ENCODE data around the gene SECISBP2L. TPM values are rescaled to one million over a fixed set of nuclear protein-coding genes. Genes with fewer than 3 reads are reported as not detected.

The SECISBP2L gene, protein sequence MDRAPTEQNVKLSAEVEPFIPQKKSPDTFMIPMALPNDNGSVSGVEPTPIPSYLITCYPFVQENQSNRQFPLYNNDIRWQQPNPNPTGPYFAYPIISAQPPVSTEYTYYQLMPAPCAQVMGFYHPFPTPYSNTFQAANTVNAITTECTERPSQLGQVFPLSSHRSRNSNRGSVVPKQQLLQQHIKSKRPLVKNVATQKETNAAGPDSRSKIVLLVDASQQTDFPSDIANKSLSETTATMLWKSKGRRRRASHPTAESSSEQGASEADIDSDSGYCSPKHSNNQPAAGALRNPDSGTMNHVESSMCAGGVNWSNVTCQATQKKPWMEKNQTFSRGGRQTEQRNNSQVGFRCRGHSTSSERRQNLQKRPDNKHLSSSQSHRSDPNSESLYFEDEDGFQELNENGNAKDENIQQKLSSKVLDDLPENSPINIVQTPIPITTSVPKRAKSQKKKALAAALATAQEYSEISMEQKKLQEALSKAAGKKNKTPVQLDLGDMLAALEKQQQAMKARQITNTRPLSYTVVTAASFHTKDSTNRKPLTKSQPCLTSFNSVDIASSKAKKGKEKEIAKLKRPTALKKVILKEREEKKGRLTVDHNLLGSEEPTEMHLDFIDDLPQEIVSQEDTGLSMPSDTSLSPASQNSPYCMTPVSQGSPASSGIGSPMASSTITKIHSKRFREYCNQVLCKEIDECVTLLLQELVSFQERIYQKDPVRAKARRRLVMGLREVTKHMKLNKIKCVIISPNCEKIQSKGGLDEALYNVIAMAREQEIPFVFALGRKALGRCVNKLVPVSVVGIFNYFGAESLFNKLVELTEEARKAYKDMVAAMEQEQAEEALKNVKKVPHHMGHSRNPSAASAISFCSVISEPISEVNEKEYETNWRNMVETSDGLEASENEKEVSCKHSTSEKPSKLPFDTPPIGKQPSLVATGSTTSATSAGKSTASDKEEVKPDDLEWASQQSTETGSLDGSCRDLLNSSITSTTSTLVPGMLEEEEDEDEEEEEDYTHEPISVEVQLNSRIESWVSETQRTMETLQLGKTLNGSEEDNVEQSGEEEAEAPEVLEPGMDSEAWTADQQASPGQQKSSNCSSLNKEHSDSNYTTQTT
- total RNA-seq = 10 to 100 TPM; 27.7 to 63.2 (median 33.2) TPM

DNA sequence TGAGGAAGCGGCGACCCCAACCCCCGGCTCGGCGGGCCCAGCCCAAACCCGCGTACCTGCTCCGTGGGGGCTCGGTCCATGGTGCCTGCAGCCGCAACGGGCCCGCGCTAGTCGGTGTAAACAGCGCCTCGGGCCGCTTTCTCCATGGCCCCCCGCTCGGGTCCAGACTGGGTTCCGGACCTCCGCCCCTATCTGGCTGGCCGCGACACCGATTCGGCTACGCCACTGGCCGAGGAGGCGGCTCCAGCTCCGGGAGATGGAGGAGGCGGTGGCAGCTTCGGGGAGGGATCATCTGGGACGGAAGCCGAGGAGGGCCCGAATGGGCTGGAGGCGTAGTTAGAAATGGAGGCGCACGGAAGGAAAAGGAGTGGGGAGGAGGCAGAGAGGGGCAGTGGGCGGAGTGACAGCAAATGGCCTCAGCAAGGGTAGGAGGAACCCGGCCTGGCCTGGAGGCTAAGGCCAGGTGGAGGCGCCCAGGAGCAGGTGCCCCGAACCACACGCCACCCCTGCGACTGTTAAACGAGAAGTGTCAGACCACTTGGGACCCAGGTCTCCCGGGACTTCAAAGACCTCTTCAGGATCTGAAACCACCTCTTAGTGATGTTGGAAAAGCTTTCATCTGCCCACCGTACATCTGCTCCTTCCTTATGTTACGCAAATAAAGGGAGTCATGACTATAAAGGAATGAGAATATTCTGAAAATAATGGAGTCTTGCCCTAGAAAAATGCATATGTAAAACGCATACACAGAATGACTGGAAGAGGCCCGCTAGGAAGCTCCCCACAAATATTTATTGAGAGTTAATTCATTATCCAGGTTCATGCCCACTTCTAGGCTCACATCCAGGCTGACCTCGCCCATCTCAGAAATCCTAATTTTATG lies at the start of gene SECISBP2L:
Gene SECISBP2L, minus strand, starts transcription at position 227 of the 883 bp plus-strand sequence. Its CDS starts 147 bp downstream, at position 80.
- intact Hi-C loops (cut with DNase I; ENCODE audit: low total_unique reads) (no loop called here), in situ Hi-C loops (cut with MboI; ENCODE audit: low pct_ligation_motif_present in 1 of 4, low pct_unique_long_range_greater_than_20kb in 1 of 4, low sequenced_read_pairs in 3 of 4) (no loop called here)
- peak within 1 kb of the TSS; percentile 79 to 99 (median 89) for H3K4me3 ChIP-seq
- 4 to 38% methylated on average over 2 to 50 of the region's 50 CpGs for WGBS, 2 donors (ENCODE audit: low coverage in 1 of 2)
- H3K36me3 ChIP-seq = no peaks in the 10 kb centered on the region
- peaks cover 6 to 40% (median 22%) of the 10 kb centered on the region in 4 donors for H3K4me1 ChIP-seq
- no peaks in the 10 kb centered on the region for H3K9me3 ChIP-seq
- no peaks in the 10 kb centered on the region for H3K27me3 ChIP-seq
- DNase-seq = peak; percentile 95
- peak within 1 kb of the TSS; percentile 90 to 93 (median 92) for H3K27ac ChIP-seq
- TF ChIP-seq POLR2A (IDR thresholded peaks at IDR 0.05) (peak; percentile 92), POLR2AphosphoS5 (IDR thresholded peaks at IDR 0.05) (peak; percentile 93 to 97 (median 96)), EP300 (IDR thresholded peaks at IDR 0.05; ENCODE audit: low read depth) (no peak)
- TF ChIP-seq, protein P1, sequence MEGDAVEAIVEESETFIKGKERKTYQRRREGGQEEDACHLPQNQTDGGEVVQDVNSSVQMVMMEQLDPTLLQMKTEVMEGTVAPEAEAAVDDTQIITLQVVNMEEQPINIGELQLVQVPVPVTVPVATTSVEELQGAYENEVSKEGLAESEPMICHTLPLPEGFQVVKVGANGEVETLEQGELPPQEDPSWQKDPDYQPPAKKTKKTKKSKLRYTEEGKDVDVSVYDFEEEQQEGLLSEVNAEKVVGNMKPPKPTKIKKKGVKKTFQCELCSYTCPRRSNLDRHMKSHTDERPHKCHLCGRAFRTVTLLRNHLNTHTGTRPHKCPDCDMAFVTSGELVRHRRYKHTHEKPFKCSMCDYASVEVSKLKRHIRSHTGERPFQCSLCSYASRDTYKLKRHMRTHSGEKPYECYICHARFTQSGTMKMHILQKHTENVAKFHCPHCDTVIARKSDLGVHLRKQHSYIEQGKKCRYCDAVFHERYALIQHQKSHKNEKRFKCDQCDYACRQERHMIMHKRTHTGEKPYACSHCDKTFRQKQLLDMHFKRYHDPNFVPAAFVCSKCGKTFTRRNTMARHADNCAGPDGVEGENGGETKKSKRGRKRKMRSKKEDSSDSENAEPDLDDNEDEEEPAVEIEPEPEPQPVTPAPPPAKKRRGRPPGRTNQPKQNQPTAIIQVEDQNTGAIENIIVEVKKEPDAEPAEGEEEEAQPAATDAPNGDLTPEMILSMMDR (IDR thresholded peaks at IDR 0.05) = peak in 2 of 5 experiments; percentile 32 to 39

DNA sequence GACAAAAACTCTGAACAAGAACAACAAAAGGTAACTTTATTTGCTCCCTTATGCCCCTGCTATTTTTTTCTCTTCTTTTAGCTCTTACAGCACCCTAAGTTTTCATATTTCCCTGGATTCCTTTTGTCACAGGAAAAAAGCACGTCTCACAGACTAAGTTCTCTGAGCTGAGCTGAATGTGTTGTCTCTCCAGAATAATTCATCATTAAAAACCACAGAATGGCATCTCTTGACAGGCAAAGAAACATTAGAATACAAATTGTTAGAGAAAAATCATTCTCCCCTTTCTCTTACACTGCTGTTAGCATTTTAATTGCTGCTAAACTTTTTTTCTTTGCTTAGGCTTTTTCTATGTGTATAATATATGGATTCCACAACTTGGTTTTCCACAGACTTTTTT lies 48.7 kb upstream of the SECISBP2L start:
- Histone ChIP-seq H3K4me1 (peaks cover 0 to 4% (median 0%) of the 10 kb centered on the region in 4 donors), H3K4me3 (no peak overlapping the region), H3K27ac (no peak overlapping the region), H3K9me3 (no peaks in the 10 kb centered on the region), H3K27me3 (no peaks in the 10 kb centered on the region), H3K36me3 (no peaks in the 10 kb centered on the region)
- DNase-seq = no peak
- intact Hi-C loops (cut with DNase I; ENCODE audit: low total_unique reads) = no loop called here
- WGBS, 2 donors (ENCODE audit: low coverage in 1 of 2) = 67 to 74% methylated on average over 1 of the region's 1 CpG
- in situ Hi-C loops (cut with MboI; ENCODE audit: low pct_ligation_motif_present in 1 of 4, low pct_unique_long_range_greater_than_20kb in 1 of 4, low sequenced_read_pairs in 3 of 4) = no loop called here
- TF ChIP-seq, protein P1 (IDR thresholded peaks at IDR 0.05) = no peak
- TF ChIP-seq POLR2A (IDR thresholded peaks at IDR 0.05) = no peak
- no peak for TF ChIP-seq POLR2AphosphoS5 (IDR thresholded peaks at IDR 0.05)
- TF ChIP-seq EP300 (IDR thresholded peaks at IDR 0.05; ENCODE audit: low read depth) = no peak

DNA sequence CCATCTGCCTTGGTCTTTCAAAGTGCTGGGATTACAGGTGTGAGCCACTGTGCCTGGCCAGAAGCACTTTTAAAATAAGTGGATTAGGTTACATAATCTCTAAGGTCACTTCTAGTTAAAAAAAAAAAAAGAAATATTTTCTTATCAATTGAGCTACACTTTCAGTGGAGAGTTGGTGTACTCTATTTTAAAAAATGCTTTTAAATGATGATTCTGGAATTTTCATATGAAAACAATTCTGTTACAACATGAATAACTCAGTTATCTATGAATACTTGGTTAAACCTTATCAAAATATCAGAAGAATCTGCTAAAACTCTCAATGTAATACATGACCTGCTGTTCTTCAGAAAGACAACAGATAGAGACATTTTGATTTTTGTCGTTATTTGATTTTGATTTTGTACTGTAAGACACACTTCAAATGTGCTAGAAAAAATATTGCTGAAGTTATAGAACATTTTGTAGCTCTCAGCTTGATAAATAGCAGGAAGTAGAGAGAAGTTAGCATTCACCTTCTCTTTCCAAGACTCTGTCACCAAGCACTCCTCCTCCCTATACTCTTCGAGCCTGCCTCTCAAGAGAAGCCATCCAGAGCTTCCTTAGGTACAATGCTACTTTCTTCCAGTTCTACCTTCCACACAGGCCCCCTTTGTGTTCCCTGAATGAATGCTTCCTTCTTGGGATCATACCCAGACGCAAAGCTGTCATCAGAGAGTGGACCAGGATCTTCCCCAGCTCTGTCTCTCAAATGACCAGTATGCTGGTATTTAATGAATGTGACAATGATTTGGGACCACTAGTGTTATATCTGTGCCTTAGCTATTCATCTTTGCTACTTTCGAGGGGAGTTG lies 47.2 kb upstream of the SECISBP2L start:
- Histone ChIP-seq H3K4me1 (peaks cover 0 to 4% (median 0%) of the 10 kb centered on the region in 4 donors), H3K4me3 (no peak overlapping the region), H3K9me3 (no peaks in the 10 kb centered on the region), H3K36me3 (no peaks in the 10 kb centered on the region), H3K27me3 (no peaks in the 10 kb centered on the region), H3K27ac (no peak overlapping the region)
- WGBS, 2 donors (ENCODE audit: low coverage in 1 of 2) = 90 to 93% methylated on average over 4 of the region's 4 CpGs
- DNase-seq = no peak
- no peak for TF ChIP-seq EP300 (IDR thresholded peaks at IDR 0.05; ENCODE audit: low read depth)
- TF ChIP-seq, protein P1 (IDR thresholded peaks at IDR 0.05) = no peak
- TF ChIP-seq POLR2AphosphoS5 (IDR thresholded peaks at IDR 0.05) = no peak
- no peak for TF ChIP-seq POLR2A (IDR thresholded peaks at IDR 0.05)
- intact Hi-C loops (cut with DNase I; ENCODE audit: low total_unique reads) (no loop called here), in situ Hi-C loops (cut with MboI; ENCODE audit: low pct_ligation_motif_present in 1 of 4, low pct_unique_long_range_greater_than_20kb in 1 of 4, low sequenced_read_pairs in 3 of 4) (no loop called here)
